ENCODE measurements around the gene CRABP1. TPM values are rescaled to one million over a fixed set of nuclear protein-coding genes. Genes with fewer than 3 reads are reported as not detected.

CRABP1 gene
- under 1 TPM in 1 of 2 experiments, not detected in 1; 0.36 TPM for total RNA-seq

DNA sequence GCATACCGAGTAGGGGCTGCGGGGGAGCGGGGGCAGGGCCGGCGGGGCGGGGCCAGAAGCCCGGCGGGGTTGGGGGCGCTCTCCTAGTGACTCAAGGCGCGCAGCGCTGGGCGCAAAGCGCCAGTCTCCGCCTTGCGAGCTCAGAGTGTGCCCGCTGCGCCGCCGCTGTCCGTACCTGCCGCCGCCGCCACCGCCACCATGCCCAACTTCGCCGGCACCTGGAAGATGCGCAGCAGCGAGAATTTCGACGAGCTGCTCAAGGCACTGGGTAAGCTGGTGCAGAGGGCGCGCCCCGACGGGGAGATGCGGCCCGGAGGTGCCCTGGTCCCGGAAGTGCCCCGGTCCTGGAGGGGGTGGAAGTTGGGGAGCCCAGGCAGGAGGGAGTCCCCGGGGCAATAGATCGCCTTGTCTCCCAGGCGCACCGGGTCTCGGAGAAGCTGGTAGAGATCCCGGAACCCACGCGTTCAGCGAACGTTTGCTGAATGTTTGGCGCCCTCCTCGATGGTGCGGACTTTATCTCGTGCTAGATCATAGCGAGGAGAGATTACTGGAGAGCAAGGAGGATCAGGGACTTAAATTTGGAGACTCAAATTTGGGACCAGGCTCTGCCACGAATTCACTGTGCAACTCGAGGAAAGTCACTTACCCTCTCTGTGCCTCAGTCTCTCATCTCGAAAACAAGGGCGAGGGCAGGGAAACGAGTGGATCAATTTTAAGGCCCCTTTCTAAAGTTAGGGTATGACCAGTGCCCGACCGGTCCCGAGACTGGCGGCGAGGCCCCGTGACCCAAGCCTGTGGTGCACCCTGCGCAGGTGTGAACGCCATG is at the start of gene CRABP1:
TSS of gene CRABP1 (plus strand) at position 123 of the 826 bp plus-strand sequence. CDS start at position 199, 76 bp downstream.
- H3K4me1 Mint-ChIP-seq (ENCODE audit: low read depth), result no peaks in the 10 kb centered on the region
- peaks cover 35% of the 10 kb centered on the region for H3K27me3 Mint-ChIP-seq
- POLR2A ChIA-PET, result no interaction called here
- no peaks in the 10 kb centered on the region for H3K36me3 Mint-ChIP-seq (ENCODE audit: low read depth)
- ATAC-seq (peak; percentile 27), DNase-seq (peak; percentile 16)
- CTCF ChIA-PET, result no interaction called here
- no peaks in the 10 kb centered on the region for H3K9me3 Mint-ChIP-seq
- no peak within 1 kb of the TSS for H3K27ac Mint-ChIP-seq
- no peak within 1 kb of the TSS for H3K4me3 Mint-ChIP-seq
- TF ChIP-seq CTCF (IDR thresholded peaks at IDR 0.05), result no peak
- intact Hi-C loops (cut with micrococcal nuclease), result no loop called here

DNA sequence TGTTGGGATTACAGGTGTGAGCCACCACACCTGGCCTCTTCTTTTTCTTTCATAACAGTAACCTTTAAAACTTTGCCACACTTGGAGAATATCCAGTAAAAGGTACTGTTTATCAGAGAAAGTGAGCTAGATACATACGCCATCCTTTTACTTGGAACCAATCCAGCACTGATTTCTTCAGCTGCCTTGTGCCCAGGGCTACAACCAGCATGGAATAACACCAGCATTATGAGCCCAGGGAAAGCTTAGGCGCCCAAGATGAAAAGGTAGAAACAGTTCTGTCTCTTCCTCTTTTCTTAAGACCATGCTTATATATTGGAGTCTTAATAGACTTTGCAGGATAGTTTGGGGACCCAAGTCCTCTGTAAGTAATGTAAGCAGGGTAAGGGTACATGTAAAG is 49.1 kb upstream of the CRABP1 start:
- ATAC-seq (no peak), DNase-seq (no peak)
- Mint-ChIP-seq H3K36me3 (ENCODE audit: low read depth) (peaks cover 36% of the 10 kb centered on the region), H3K9me3 (no peaks in the 10 kb centered on the region), H3K4me1 (ENCODE audit: low read depth) (no peaks in the 10 kb centered on the region), H3K4me3 (no peak overlapping the region), H3K27ac (no peak overlapping the region), H3K27me3 (no peaks in the 10 kb centered on the region)
- TF ChIP-seq CTCF (IDR thresholded peaks at IDR 0.05), result no peak
- ChIA-PET POLR2A (interaction anchor here (0.8 to 1.0 kb wide), 4 partner anchors 8 to 66 kb away, joined by 3 read pairs; partner anchors contain the start of gene SKIC8), CTCF (interaction anchor here (1.0 kb wide), 1 partner anchor 17 kb away, joined by 3 read pairs; no protein-coding TSS in a partner anchor)
- intact Hi-C loops (cut with micrococcal nuclease), result no loop called here

DNA sequence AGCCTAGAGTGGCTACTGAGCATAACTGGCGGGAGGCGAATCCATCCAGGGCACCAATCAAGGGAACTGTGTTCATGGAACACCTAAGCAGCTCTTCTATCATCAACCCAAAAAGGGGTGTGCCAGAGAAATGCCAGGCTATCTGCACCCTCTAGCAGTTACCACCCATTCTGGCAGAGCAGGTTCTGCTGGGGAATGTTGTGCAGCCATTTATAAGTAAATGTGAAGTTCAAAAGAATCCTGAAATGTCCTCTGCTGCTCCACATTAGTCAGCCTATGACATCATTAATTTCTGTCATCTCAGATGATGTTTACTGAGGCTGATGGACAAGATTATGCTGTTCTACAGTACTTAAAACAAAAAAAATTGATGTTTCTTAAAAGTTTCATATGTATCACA is 48.5 kb upstream of the CRABP1 start:
- DNase-seq (no peak), ATAC-seq (no peak)
- POLR2A ChIA-PET, result interaction anchor here (0.9 to 1.0 kb wide), 2 partner anchors 26 to 27 kb away, joined by 3 read pairs; partner anchors contain the start of gene DNAJA4
- H3K9me3 Mint-ChIP-seq, result no peaks in the 10 kb centered on the region
- H3K27ac Mint-ChIP-seq, result no peak overlapping the region
- intact Hi-C loops (cut with micrococcal nuclease), result no loop called here
- H3K27me3 Mint-ChIP-seq, result no peaks in the 10 kb centered on the region
- TF ChIP-seq CTCF (IDR thresholded peaks at IDR 0.05), result no peak
- CTCF ChIA-PET, result interaction anchor here (1.0 to 1.2 kb wide), 2 partner anchors 9 to 16 kb away, joined by 3 to 6 read pairs; no protein-coding TSS in a partner anchor
- H3K36me3 Mint-ChIP-seq (ENCODE audit: low read depth), result peaks cover 34% of the 10 kb centered on the region
- H3K4me1 Mint-ChIP-seq (ENCODE audit: low read depth), result peaks cover 1% of the 10 kb centered on the region
- H3K4me3 Mint-ChIP-seq, result no peak overlapping the region

GRCh38 chr15:78292219-78292618 is 47.9 kb upstream of the CRABP1 start:
- no peaks in the 10 kb centered on the region for H3K9me3 Mint-ChIP-seq
- no peak overlapping the region for H3K4me3 Mint-ChIP-seq
- POLR2A ChIA-PET, result interaction anchor here (1.0 to 1.2 kb wide), 4 partner anchors 13 to 142 kb away, joined by 3 to 4 read pairs (median 3); partner anchors contain the start of gene DNAJA4
- H3K4me1 Mint-ChIP-seq (ENCODE audit: low read depth), result peaks cover 6% of the 10 kb centered on the region
- H3K36me3 Mint-ChIP-seq (ENCODE audit: low read depth), result peaks cover 34% of the 10 kb centered on the region
- no peak for DNase-seq
- no peak for TF ChIP-seq CTCF (IDR thresholded peaks at IDR 0.05)
- ATAC-seq, result no peak
- no peaks in the 10 kb centered on the region for H3K27me3 Mint-ChIP-seq
- CTCF ChIA-PET, result interaction anchor here (0.9 to 1.2 kb wide), 5 partner anchors 10 to 114 kb away, joined by 3 to 6 read pairs (median 3); no protein-coding TSS in a partner anchor
- intact Hi-C loops (cut with micrococcal nuclease), result no loop called here
- no peak overlapping the region for H3K27ac Mint-ChIP-seq
